Stimulated activated CD4-positive, alpha-beta T cell treated with anti-CD3 and anti-CD28 coated beads, Interleukin-1b, Interleukin-23, amount 100 ng/mL, for 24 hours (primary cell): ENCODE measurements around the gene ANAPC1.
"Not testable (repeated sequence)": the region's sequence is repeated elsewhere in the genome, so short reads cannot be mapped to it uniquely, and the experiment has no call there.

ENCODE experiments used
- DNase-seq, 4 experiments: peaks; one replicate each; pipeline ENCODE4 v3.0.0-alpha.2; 2020; ENCODE audit warnings: low read depth in 4 of 4, low spot score in 1 of 4

ANAPC1 gene

DNA sequence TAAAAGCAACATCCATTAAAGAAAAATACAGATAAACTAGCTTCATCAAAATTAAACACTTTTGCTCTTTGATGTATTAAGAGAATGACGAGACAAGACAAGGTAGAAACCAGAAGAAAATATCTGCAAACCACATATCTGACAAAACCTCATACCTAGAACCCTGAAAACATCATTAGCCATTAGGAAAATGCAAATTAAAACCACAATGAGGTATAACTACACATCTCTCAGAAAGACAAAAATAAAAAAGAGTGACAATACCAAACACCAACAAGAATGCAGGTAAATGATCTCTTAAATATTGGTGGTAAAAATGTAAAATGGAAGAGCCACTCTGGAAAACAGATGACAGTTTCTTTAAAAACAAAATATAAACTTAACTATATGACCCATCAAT lies 53.5 kb downstream of the ANAPC1 start:
- DNase-seq = not testable (repeated sequence)

- DNase-seq = not testable (repeated sequence)
Measured at GRCh38 chr2:111828217-111828766, 55.7 kb downstream of the ANAPC1 start.

DNA sequence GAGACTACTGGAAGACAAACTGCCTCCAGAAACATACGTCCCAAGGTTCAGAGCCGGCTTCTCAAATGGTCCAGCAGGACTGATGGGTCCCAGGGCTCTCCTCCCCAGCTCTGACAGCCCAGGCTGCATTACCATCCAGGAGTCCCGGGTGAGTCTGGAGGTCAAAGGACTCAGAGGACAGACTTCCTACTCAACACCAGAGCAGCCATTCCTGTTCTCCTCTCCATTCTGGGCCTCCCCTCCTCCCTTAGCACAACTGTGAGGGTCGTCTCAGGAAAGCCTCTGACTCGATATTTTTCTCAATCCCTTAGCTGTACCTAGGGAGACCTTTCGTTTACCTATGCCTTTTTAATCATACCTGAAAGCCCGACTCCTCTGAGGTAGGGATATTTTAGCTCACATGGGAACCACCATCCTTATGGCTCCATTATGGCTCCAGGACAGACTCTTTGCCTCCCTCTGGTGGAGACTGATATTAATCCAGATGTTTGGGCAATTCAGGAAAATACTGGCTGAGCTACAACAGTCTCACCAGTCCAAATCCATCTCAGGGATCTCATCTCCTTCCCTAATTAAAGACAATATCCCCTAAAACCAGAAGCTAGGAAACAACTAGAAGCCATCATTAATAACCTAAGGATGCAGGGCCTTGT lies 70.9 kb downstream of the ANAPC1 start:
- DNase-seq = not testable (repeated sequence)

DNA sequence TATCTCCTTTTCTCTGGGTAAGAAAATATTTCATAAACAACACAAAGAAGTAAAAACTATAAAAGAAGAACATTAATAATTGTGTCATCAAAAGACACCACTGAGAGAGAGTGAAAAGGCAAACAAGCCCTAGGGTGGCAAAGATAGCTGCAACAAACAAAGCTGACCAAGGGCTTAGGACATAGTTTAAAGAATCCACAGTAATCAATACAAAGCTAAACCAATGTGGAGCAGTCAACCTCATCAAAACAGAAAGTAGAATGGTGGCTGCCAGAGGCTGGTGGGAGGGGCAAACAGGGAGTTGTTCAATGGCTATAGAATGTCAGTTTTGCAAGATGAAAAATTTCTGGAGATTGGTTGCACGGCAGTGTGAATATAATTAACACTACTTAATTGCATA lies 93.4 kb downstream of the ANAPC1 start:
- DNase-seq = not testable (repeated sequence)

- DNase-seq = not testable (repeated sequence)
Measured at GRCh38 chr2:111784081-111784480, 99.9 kb downstream of the ANAPC1 start.

- not testable (repeated sequence) for DNase-seq
Measured at GRCh38 chr2:111782195-111782594, 101.8 kb downstream of the ANAPC1 start.

DNA sequence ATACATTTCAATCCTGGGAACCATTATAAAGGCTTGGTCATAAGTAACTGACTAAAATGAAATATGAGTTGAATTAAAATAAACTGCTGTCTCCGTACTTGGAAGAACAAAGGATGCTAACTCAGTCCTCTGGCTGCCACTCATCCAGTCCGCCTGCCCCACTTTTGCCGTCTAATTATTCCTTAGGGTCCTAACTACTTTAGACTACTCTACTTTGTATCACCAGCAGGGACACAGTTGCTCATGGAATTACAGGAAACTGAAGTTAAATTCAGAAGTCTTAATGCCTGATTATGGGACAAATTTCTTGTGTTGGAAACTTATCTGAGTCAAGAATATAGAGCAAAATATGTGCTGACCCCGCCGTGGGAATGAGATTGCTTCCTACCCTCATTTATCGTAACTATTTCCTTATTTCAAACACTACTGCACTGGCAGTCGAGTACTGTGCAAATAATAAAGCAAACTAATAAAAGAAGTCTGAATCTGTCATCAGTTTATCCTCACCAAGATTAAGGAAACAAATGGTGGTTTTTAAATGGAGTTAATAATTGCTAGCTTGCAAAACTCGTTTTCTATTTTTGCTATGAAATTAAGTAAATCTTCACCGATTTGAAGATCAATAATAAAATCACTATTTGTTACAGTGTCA lies 102.4 kb downstream of the ANAPC1 start:
- not testable (repeated sequence) for DNase-seq

- not testable (repeated sequence) for DNase-seq
Measured at GRCh38 chr2:111777155-111777554, 106.8 kb downstream of the ANAPC1 start.

- not testable (repeated sequence) for DNase-seq
Measured at GRCh38 chr2:111776296-111776695, 107.7 kb downstream of the ANAPC1 start.

- DNase-seq = not testable (repeated sequence)
Measured at GRCh38 chr2:111772180-111772579, 111.8 kb downstream of the ANAPC1 start.

DNA sequence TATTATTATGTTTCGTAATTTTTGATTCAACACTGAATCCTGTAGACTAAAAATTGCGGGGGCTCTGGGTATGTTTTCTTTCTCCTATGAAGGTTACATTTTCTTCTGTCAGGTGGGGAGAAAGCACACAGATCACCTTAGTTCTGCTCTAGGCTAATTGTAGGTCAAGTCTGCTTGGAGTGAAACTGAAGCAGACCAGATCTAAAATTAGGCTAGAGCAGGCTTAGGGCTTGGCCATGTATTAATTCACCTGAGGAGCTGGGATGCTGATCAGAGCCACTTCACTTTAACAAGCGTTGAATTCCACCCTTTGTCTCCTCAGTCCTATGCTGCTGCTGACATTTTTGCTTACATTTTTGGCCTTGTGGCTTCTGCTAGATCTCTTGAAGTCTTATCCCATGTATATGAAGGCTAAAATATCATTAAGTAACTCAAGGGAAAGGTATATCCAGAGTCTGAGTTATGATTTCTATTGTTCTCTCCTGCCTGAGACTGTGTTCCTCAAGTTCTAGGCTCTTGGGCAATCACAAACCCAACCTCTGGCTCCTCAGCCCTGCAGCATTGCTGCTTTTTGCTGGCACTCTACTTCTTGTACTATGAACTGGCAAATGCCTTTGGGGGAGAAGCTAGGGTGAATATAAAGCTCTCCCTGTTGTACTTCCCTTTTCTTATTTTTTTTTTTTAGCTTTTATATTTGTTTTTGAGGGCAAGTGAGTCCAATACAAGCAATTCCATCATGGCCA lies 112.9 kb downstream of the ANAPC1 start:
- not testable (repeated sequence) for DNase-seq

DNA sequence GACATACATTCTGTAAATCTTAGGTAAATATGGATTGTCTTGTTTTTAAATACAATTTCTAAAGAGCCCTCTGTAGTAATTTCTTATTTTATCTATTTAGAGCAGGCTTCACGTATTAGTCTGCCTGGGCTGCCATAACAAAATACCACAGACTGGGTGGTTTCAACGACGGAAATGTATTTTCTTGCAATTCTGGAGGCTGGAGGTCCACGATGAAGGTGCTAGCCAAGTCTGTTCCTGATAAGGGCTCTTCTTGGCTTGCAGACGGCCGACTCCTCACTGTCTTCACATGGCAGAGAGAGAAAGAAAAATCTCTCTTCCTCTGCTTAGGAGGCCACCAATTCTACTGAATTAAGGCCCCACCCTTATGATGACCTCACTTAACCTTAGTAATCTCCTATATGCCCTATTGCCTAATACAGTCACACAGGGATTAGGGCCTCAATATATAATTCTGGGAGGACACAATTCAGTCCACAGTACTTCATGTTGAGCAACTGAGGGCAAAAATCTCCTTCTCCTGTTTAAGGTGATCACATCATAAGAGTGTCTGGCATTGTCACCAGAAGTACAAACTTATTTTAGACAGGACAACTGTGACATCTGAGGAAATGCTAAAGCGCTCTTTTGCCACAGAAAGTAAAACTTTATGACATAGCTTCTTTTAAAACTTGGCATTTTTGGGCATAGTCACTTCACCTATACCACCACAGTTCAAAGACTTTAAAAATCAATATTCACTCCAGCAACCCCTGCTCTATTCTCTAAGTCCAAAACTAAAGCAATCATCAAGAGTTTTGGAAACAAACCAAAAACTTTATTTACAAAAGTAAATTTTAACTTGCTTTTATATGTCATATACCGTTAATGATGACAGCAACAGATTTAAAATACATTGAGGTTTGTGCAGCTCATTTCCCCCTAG lies 115.5 kb downstream of the ANAPC1 start:
- not testable (repeated sequence) for DNase-seq

- not testable (repeated sequence) for DNase-seq
Measured at GRCh38 chr2:111767087-111767486, 116.9 kb downstream of the ANAPC1 start.

DNA sequence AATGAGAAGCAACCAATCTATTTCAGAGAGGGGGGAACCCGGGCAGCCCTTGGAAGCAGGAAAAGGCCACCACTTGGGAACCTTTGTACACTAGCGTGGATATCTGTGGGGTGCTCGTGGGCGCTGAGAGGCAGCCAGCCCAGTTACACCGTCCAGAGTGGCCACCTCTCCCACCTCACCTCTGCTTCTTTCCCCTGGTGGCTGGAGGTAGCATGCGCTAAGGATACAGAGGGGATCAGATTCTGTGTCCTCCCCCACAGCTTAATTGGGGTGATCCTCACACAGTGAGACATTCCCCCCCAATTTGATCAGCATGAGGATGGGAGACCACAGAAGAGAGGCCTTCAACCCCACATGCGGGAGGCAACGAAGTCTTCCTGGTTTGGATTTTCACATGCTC lies 117.7 kb downstream of the ANAPC1 start:
- DNase-seq = not testable (repeated sequence)

DNA sequence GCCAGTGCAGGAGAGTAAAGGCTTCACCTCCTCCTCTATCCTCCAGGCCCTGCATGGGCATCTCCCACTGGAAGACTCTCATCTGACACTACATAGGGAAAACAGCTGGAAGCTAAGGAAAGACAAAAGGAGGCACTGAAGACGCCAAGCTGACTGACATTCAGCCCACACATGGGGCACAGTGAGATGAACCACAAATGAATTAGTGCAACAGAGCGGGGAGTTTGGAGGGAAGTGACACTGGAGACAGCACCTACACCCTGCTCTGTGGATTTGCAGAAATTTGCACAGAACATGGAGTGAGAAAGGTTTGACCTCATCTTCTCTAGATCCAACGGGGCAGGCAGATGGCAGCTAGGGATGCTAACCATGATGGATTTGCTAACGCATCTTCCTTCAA lies 119.8 kb downstream of the ANAPC1 start:
- DNase-seq = not testable (repeated sequence)

GRCh38 chr2:111760697-111761284 lies 123.2 kb downstream of the ANAPC1 start:
- not testable (repeated sequence) for DNase-seq

DNA sequence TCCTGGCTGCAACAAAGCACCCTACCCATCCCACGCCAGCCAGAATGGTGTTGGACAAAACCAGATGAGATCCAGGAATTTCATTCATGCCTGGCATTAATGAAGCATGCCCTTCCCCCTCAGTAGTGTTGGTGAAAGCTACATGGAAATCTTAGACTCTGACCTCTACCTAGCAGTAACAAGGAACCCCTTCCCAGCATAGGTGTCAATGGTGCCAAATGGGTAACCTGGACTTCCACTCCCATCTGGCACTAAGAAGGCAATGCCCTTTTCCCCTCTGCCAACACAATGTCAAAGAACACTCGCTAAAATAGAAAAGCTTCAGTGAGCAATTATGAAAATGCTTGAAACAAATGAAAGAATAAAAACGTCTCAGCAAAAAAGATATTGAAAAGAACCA lies 131.5 kb downstream of the ANAPC1 start:
- DNase-seq = not testable (repeated sequence)

DNA sequence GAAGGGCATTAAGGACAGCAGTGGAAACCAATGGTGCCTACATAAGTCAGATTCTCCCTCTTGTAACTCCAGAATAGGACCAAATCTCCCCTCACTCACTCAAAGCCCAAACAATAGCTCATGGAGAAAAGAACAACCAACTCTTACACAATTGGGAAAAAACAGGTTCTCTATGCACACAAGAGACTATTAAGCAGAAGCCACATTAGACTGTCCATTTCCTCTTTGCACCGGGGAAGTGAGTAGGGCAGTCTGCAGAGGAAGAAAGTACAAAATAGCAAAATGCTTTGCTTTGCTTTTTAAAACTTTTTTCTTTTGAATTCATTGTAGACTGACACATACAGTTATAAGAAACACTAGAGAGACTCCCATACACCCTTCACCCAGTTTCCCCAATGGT lies 133.4 kb downstream of the ANAPC1 start:
- DNase-seq = not testable (repeated sequence)

- DNase-seq = not testable (repeated sequence)
Measured at GRCh38 chr2:111748429-111748828, 135.6 kb downstream of the ANAPC1 start.
